H1 (cell line): ENCODE data around the gene SPTB. TPM values are rescaled to one million over a fixed set of nuclear protein-coding genes. Genes with fewer than 3 reads are reported as not detected.

ENCODE experiments used
- CTCF ChIA-PET: fragments of 300-600 bp; sonication (Branson Sonifier 250); formaldehyde crosslinking; loops from one replicate; lab custom pipeline; 2021; ENCODE audit not compliant: partially characterized antibody; lab: Charles Lee
- POLR2A ChIA-PET: fragments of 300-600 bp; sonication (Branson Sonifier 250); formaldehyde crosslinking; loops from one replicate; lab custom pipeline; 2021; ENCODE audit warnings: inconsistent platforms; ENCODE audit not compliant: partially characterized antibody; lab: Charles Lee
- DNase-seq, 2 experiments: peaks; one replicate each; pipeline versions ENCODE4 v3.0.0 to v3.0.0-alpha.2; 2010 to 2022; ENCODE audit warnings: low spot score in 2 of 2, low read depth in 1 of 2, mixed read lengths in 1 of 2
- FAIRE-seq: peaks from 2 replicates; lab custom pipeline; 2011; peaks lifted over from hg19 to GRCh38; lab: Jason Lieb, UNC
- H2AFZ ChIP-seq: 2 replicates; pipeline ENCODE4 v1.8.1; 2012; ENCODE audit warnings: low read length, inconsistent platforms
- H2AK5ac ChIP-seq: 2 replicates; pipeline ENCODE4 v1.6.1; 2013; ENCODE audit warnings: low read depth, low read length
- H2BK120ac ChIP-seq: replicated peaks from 2 replicates; pipeline ENCODE3; 2013; ENCODE audit warnings: low read depth, low read length, inconsistent platforms
- H2BK12ac ChIP-seq: 2 replicates; pipeline ENCODE4 v1.6.1; 2013; ENCODE audit warnings: low read depth, low read length
- H2BK15ac ChIP-seq: 2 replicates; pipeline ENCODE4 v1.6.1; 2013; ENCODE audit warnings: low read length
- H2BK20ac ChIP-seq: 2 replicates; pipeline ENCODE4 v1.6.1; 2013; ENCODE audit warnings: low read length
- H2BK5ac ChIP-seq: 2 replicates; pipeline ENCODE4 v1.6.1; 2013; ENCODE audit warnings: low read depth, low read length
- H3K14ac ChIP-seq: 2 replicates; pipeline ENCODE4 v1.6.1; 2013; ENCODE audit warnings: inconsistent platforms; ENCODE audit not compliant: insufficient read length
- H3K18ac ChIP-seq: 2 replicates; pipeline ENCODE4 v1.6.1; 2013; ENCODE audit warnings: low read length; ENCODE audit errors: extremely low read depth
- H3K23ac ChIP-seq: 2 replicates; pipeline ENCODE4 v1.6.1; 2013; ENCODE audit warnings: inconsistent platforms; ENCODE audit not compliant: insufficient read length
- H3K23me2 ChIP-seq: 2 replicates; pipeline ENCODE4 v1.6.1; 2013; ENCODE audit warnings: low read depth, low read length
- H3K27ac ChIP-seq: 2 replicates; pipeline ENCODE4 v1.6.1; 2011; ENCODE audit warnings: low read depth, low read length, inconsistent platforms
- H3K27me3 ChIP-seq, 4 experiments: replicated peaks in 1 of 4; 1 replicate in 1 of 4; 2 replicates in 3 of 4; pipeline versions ENCODE4 v1.6.1 to v1.8.1; 2011 to 2013; ENCODE audit warnings: low read length in 3 of 4, mild to moderate bottlenecking in 3 of 4, inconsistent platforms in 2 of 4, mixed read lengths in 2 of 4, moderate library complexity in 1 of 4; ENCODE audit not compliant: control insufficient read depth in 3 of 4, insufficient read depth in 3 of 4; ENCODE audit errors: extremely low read depth in 1 of 4
- H3K36me3 ChIP-seq, 4 experiments: 2 replicates each; pipeline versions ENCODE4 v1.6.1 to v1.8.1; 2011 to 2013; ENCODE audit warnings: mild to moderate bottlenecking in 4 of 4, low read length in 3 of 4, moderate library complexity in 2 of 4, control low read depth in 1 of 4, inconsistent platforms in 1 of 4; ENCODE audit not compliant: insufficient read depth in 4 of 4, control insufficient read depth in 2 of 4
- H3K4ac ChIP-seq: replicated peaks from 2 replicates; pipeline ENCODE3; 2013; ENCODE audit warnings: low read length, low read depth, mixed read lengths, inconsistent platforms; ENCODE audit not compliant: insufficient read length
- H3K4me1 ChIP-seq, 4 experiments: replicated peaks in 1 of 4; 1 replicate in 1 of 4; 2 replicates in 3 of 4; pipeline versions ENCODE4 v1.6.1 to v1.8.1; 2011 to 2013; ENCODE audit warnings: low read length in 3 of 4, inconsistent platforms in 2 of 4, mixed read lengths in 1 of 4; ENCODE audit not compliant: insufficient read depth in 4 of 4, control insufficient read depth in 3 of 4
- H3K4me2 ChIP-seq, 2 experiments: 2 replicates each; pipeline versions ENCODE4 v1.6.1 to v1.8.1; 2011 to 2013; ENCODE audit warnings: low read depth in 2 of 2, low read length in 2 of 2, control low read depth in 1 of 2, inconsistent platforms in 1 of 2, mild to moderate bottlenecking in 1 of 2; ENCODE audit not compliant: insufficient read depth in 1 of 2
- H3K4me3 ChIP-seq, 4 experiments: fragments of 200-600, 300-600 bp in 1 of 4; sonication (generic), shearing (Covaris generic), sonication (Bioruptor Twin) in 1 of 4; 2 replicates each; pipeline versions ENCODE4 v1.5.1 to v1.8.1; 2011 to 2016; ENCODE audit warnings: low read length in 4 of 4, low read depth in 3 of 4, control low read depth in 2 of 4, inconsistent platforms in 2 of 4, mild to moderate bottlenecking in 2 of 4, mixed read lengths in 1 of 4, moderate library complexity in 1 of 4; ENCODE audit not compliant: insufficient read depth in 2 of 4; ENCODE audit errors: extremely low read depth in 1 of 4
- H3K56ac ChIP-seq: replicated peaks from 2 replicates; pipeline ENCODE3; 2013; ENCODE audit warnings: low read depth, mild to moderate bottlenecking, mixed read lengths, low read length, inconsistent platforms; ENCODE audit not compliant: insufficient read length
- H3K79me1 ChIP-seq: 2 replicates; pipeline ENCODE4 v1.6.1; 2013; ENCODE audit warnings: low read depth, low read length, control low read depth
- H3K79me2 ChIP-seq, 2 experiments: 2 replicates each; pipeline versions ENCODE4 v1.6.1 to v1.8.1; 2012 to 2013; ENCODE audit warnings: low read length in 2 of 2, mild to moderate bottlenecking in 2 of 2, inconsistent platforms in 1 of 2; ENCODE audit not compliant: insufficient read depth in 2 of 2, control insufficient read depth in 1 of 2
- H3K9ac ChIP-seq, 4 experiments: replicated peaks in 1 of 4; 1 replicate in 1 of 4; 2 replicates in 3 of 4; pipeline versions ENCODE4 v1.6.1 to v1.8.1; 2011 to 2013; ENCODE audit warnings: low read depth in 3 of 4, low read length in 3 of 4, control low read depth in 2 of 4, mild to moderate bottlenecking in 2 of 4, moderate library complexity in 2 of 4, inconsistent platforms in 1 of 4; ENCODE audit errors: extremely low read depth in 1 of 4
- H3K9me3 ChIP-seq, 2 experiments: 2 replicates each; pipeline versions ENCODE4 v1.6.1 to v1.8.1; 2012 to 2013; ENCODE audit warnings: mild to moderate bottlenecking in 2 of 2, moderate library complexity in 2 of 2, control low read depth in 1 of 2, inconsistent platforms in 1 of 2, low read depth in 1 of 2, low read length in 1 of 2, mixed read lengths in 1 of 2; ENCODE audit not compliant: insufficient read depth in 2 of 2
- H4K20me1 ChIP-seq, 2 experiments: replicated peaks in 1 of 2; 2 replicates each; pipeline versions ENCODE3 to v1.8.1; 2011 to 2013; ENCODE audit warnings: inconsistent platforms in 2 of 2, low read length in 2 of 2, mild to moderate bottlenecking in 1 of 2; ENCODE audit not compliant: insufficient read depth in 2 of 2, control insufficient read depth in 1 of 2
- H4K5ac ChIP-seq: 2 replicates; pipeline ENCODE4 v1.6.1; 2013; ENCODE audit warnings: low read length, low read depth, mixed read lengths, inconsistent platforms; ENCODE audit not compliant: insufficient read length
- H4K8ac ChIP-seq: 2 replicates; pipeline ENCODE4 v1.8.0; 2013; ENCODE audit warnings: mild to moderate bottlenecking, moderate library complexity, low read length, inconsistent platforms; ENCODE audit not compliant: insufficient read depth; ENCODE audit errors: extremely low read depth
- H4K91ac ChIP-seq: replicated peaks from 2 replicates; pipeline ENCODE3; 2013; ENCODE audit warnings: low read length, mixed read lengths, inconsistent platforms; ENCODE audit not compliant: insufficient read length
- ATF2 ChIP-seq: IDR thresholded peaks from 2 replicates; pipeline ENCODE4 v1.6.1; 2012; ENCODE audit warnings: low read length, inconsistent platforms
- CBX8 ChIP-seq: fragments of 300-800, 300-1000 bp; sonication (generic); IDR thresholded peaks from 2 replicates; pipeline ENCODE4 v1.7.1; 2016; ENCODE audit warnings: low read depth, low read length, borderline replicate concordance
- CEBPB ChIP-seq: IDR thresholded peaks from 2 replicates; pipeline ENCODE4 v1.6.1; 2012; ENCODE audit warnings: low read depth, low read length
- CREB1 ChIP-seq: IDR thresholded peaks from 2 replicates; pipeline ENCODE4 v1.6.1; 2012; ENCODE audit warnings: inconsistent platforms
- FOSL1 ChIP-seq: IDR thresholded peaks from 2 replicates; pipeline ENCODE4 v1.6.1; 2011; ENCODE audit warnings: mild to moderate bottlenecking, low read depth, low read length, moderate library complexity; ENCODE audit not compliant: insufficient read depth
- GABPA ChIP-seq: IDR thresholded peaks from 2 replicates; pipeline ENCODE4 v1.6.1; 2011; ENCODE audit warnings: mild to moderate bottlenecking, low read length, moderate library complexity, borderline replicate concordance; ENCODE audit not compliant: insufficient read depth
- HDAC2 ChIP-seq, 2 experiments: fragments of 300-600 bp in 1 of 2; sonication (generic) in 1 of 2; IDR thresholded peaks; 2 replicates each; pipeline ENCODE4 v1.6.1; 2011 to 2012; ENCODE audit warnings: low read depth in 2 of 2, low read length in 2 of 2, mild to moderate bottlenecking in 2 of 2, moderate library complexity in 2 of 2, borderline replicate concordance in 1 of 2, inconsistent platforms in 1 of 2
- JUN ChIP-seq: IDR thresholded peaks from 2 replicates; pipeline ENCODE4 v1.6.1; 2011; ENCODE audit warnings: low read depth, mild to moderate bottlenecking, improper control_type of control experiment, low read length
- JUND ChIP-seq: IDR thresholded peaks from 2 replicates; pipeline ENCODE4 v1.6.1; 2011; ENCODE audit warnings: mild to moderate bottlenecking, improper control_type of control experiment, low read length
- POLR2A ChIP-seq, 2 experiments: IDR thresholded peaks; 1 replicate in 1 of 2; 2 replicates in 1 of 2; pipeline ENCODE4 v1.6.1; 2011; ENCODE audit warnings: low read depth in 2 of 2, low read length in 2 of 2, mild to moderate bottlenecking in 2 of 2; ENCODE audit errors: control extremely low read depth in 1 of 2
- RXRA ChIP-seq: IDR thresholded peaks from 2 replicates; pipeline ENCODE4 v1.6.1; 2011; ENCODE audit warnings: low read depth, mild to moderate bottlenecking, low read length, moderate library complexity; ENCODE audit not compliant: insufficient read depth
- TAF1 ChIP-seq: IDR thresholded peaks from 2 replicates; pipeline ENCODE4 v1.6.1; 2011; ENCODE audit warnings: mild to moderate bottlenecking, low read depth, low read length
- WGBS, 2 experiments: shearing (Covaris generic) in 1 of 2; methylation state at CpG; one replicate each; pipeline versions ENCODE4 v1.1.6 to v1.1.7; 2013 to 2015; ENCODE audit warnings: low lambda C conversion rate in 2 of 2, mixed read lengths in 2 of 2, inconsistent platforms in 1 of 2, low coverage in 1 of 2, missing lambda C conversion rate in 1 of 2; ENCODE audit not compliant: insufficient replicate concordance in 2 of 2, insufficient coverage in 1 of 2, insufficient read length in 1 of 2; ENCODE audit errors: extremely low coverage in 1 of 2, missing lambda C conversion rate in 1 of 2; 5-methylcytosine and 5-hydroxymethylcytosine counted together
- polyA plus RNA-seq, 7 experiments: library from polyadenylated mRNA; depleted of rRNA in 3 of 7; stranded (reverse) in 5 of 7; unstranded in 2 of 7; fragments of >200 nt in 5 of 7; fragments of 200-250 nt in 2 of 7; gene quantifications; 1 replicate in 5 of 7; 2 replicates in 1 of 7; 4 replicates in 1 of 7; pipeline versions ENCODE4 v1.2.1 to v1.2.3, GENCODE V29; 2011 to 2013; ENCODE audit warnings: missing spikeins in 2 of 7, mixed read lengths in 2 of 7
- total RNA-seq: library from RNA; stranded (reverse); fragmentation: NEBNext Ultra II Directional; extraction: Animal tissue kit (Norgen Biotek cat#: 25700); gene quantifications from 2 replicates; pipeline ENCODE4 v1.2.1, GENCODE V29; 2021

SPTB gene
- total and polyA plus RNA-seq, 2 of the 8 experiments (the other 6 are each of a cell fraction or from before 2014, with no cell fraction given) = 0.30 to 2.4 TPM

GRCh38 chr14:64709126-64709525, 170.6 kb downstream of the SPTB start:
- peak overlapping the region; percentile 94 to 96 for H3K4me2 ChIP-seq
- H2AK5ac ChIP-seq = peak overlapping the region; percentile 94; the same call in 1 of the 2 replicates
- H3K18ac ChIP-seq = peak overlapping the region; percentile 91; the same call in 1 of the 2 replicates
- no peak overlapping the region for H4K91ac ChIP-seq
- H3K4ac ChIP-seq = no peak overlapping the region
- peak overlapping the region; percentile 62; the same call in 1 of the 2 replicates for H2BK20ac ChIP-seq
- no peak overlapping the region for H4K8ac ChIP-seq
- peaks cover 19% of the 10 kb centered on the region for H3K79me1 ChIP-seq
- 0 out of 2 replicates have a peak overlapping the region, but pooled peaks have one; percentile 31 for H2BK5ac ChIP-seq
- WGBS, 2 experiments = 72% methylated on average over 5 of the region's 5 CpGs; no CpG with 5 or more reads in 1 of the 2 experiments
- ChIA-PET POLR2A (interaction anchor here (1.2 to 1.8 kb wide), 6 partner anchors 12 to 206 kb away, joined by 3 to 7 read pairs (median 4); no protein-coding TSS in a partner anchor), CTCF (interaction anchor here (0.6 to 9.3 kb wide), 15 partner anchors 7 to 1533 kb away, joined by 3 to 74 read pairs (median 4); no protein-coding TSS in a partner anchor)
- H2AFZ ChIP-seq = no peak overlapping the region
- peaks cover 7% of the 10 kb centered on the region; the same call in 1 of the 2 replicates for H3K23me2 ChIP-seq
- no peaks in the 10 kb centered on the region for H3K27me3 ChIP-seq
- H3K9ac ChIP-seq = no peak overlapping the region
- no peak overlapping the region for H3K14ac ChIP-seq
- H3K4me1 ChIP-seq = peaks cover 22 to 45% (median 35%) of the 10 kb centered on the region in 4 experiments
- H3K56ac ChIP-seq = no peak overlapping the region
- peaks cover 2 to 3% of the 10 kb centered on the region in 2 experiments for H3K9me3 ChIP-seq
- no peak for DNase-seq
- H4K5ac ChIP-seq = no peak overlapping the region
- H2BK12ac ChIP-seq = peak overlapping the region; percentile 31; the same call in 1 of the 2 replicates
- peaks cover 23 to 93% of the 10 kb centered on the region in 2 experiments for H3K79me2 ChIP-seq
- H2BK15ac ChIP-seq = no peak overlapping the region
- no peak overlapping the region for H3K27ac ChIP-seq
- H3K23ac ChIP-seq = no peak overlapping the region
- H2BK120ac ChIP-seq = no peak overlapping the region
- H3K4me3 ChIP-seq = peak overlapping the region in 3 of 4 experiments; percentile 25 to 80 (median 30); a peak in 3 of 8 replicates
- no peak for FAIRE-seq
- peaks cover 0 to 9% (median 0%) of the 10 kb centered on the region in 4 experiments; a peak in 2 of 8 replicates for H3K36me3 ChIP-seq
- peaks cover 9 to 14% of the 10 kb centered on the region in 2 experiments for H4K20me1 ChIP-seq
- TF ChIP-seq JUN = no peak
- no peak for TF ChIP-seq RXRA
- TF ChIP-seq FOSL1 = no peak
- TF ChIP-seq CBX8 = no peak
- TF ChIP-seq JUND = no peak
- no peak for TF ChIP-seq TAF1
- no peak for TF ChIP-seq CREB1
- no peak for TF ChIP-seq GABPA
- no peak for TF ChIP-seq CEBPB
- no peak for TF ChIP-seq ATF2
- TF ChIP-seq POLR2A (IDR thresholded peaks at IDR 0.05; ENCODE audit: control extremely low read depth in 1 of 2, low read depth in 2 of 2, low read length in 2 of 2) = no peak
- no peak for TF ChIP-seq HDAC2 (IDR thresholded peaks at IDR 0.05; ENCODE audit: borderline replicate concordance in 1 of 2, low read depth in 2 of 2, low read length in 2 of 2)
